ENCODE data around the gene FOS. TPM values are rescaled to one million over a fixed set of nuclear protein-coding genes. Genes with fewer than 3 reads are reported as not detected.
A peak's percentile ranks its signal among the peaks of the same experiment; 100 is the strongest.

FOS gene
- total and polyA plus RNA-seq, 2 of the 13 experiments (the other 11 are each of a cell fraction or from before 2014, with no cell fraction given), result 15.9 to 24.2 TPM

DNA sequence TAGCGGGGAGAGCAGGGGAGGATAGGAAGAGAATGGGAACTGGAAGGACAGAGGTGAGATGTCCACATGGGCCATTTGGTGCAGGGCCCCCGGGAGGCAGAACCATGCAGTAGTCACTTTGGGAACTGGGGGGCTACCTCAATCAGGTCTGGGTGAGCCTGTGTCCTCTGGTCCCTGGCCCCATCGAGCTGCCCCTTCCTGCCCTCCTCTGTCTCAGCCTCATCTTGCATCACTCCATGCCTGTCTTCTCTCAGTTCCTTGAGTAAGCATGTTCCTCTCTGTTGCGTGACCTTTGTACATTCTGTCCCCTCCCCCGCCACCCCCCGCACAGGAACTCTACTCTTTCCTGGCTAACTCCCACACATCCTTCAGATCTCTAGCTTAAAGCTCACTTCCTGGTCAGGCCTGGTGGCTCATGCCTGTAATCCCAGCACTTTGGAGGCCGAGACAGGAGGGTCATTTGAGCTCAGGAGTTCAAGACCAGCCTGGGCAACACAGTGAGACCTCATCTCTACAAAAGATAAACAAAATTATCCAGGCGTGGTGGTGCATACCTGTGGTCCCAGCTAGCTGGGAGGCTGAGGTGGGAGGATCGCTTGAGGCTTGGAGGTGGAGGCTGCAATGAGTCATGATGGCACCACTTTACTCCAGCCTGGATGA, 23.2 kb downstream of the FOS start (continued):
- TF ChIP-seq PAXIP1 (CRISPR knock-in tag; conservative IDR thresholded peaks at IDR 0.05) (no peak), ARID5B (CRISPR knock-in tag; IDR thresholded peaks at IDR 0.05) (0 out of 2 replicates have a peak, but pooled peaks have one; percentile 15), ZNF431 (CRISPR knock-in tag; IDR thresholded peaks at IDR 0.05; ENCODE audit: borderline replicate concordance, low read depth) (no peak), FOXA3 (CRISPR knock-in tag; IDR thresholded peaks at IDR 0.05) (no peak), ARNT (IDR thresholded peaks at IDR 0.05) (no peak)
